ENCODE data around the gene IMMT. TPM values are rescaled to one million over a fixed set of nuclear protein-coding genes. Genes with fewer than 3 reads are reported as not detected.

The IMMT gene
- 20.0 and 50.3 TPM in 2 replicates for total RNA-seq (ENCODE audit: low replicate concordance)

DNA sequence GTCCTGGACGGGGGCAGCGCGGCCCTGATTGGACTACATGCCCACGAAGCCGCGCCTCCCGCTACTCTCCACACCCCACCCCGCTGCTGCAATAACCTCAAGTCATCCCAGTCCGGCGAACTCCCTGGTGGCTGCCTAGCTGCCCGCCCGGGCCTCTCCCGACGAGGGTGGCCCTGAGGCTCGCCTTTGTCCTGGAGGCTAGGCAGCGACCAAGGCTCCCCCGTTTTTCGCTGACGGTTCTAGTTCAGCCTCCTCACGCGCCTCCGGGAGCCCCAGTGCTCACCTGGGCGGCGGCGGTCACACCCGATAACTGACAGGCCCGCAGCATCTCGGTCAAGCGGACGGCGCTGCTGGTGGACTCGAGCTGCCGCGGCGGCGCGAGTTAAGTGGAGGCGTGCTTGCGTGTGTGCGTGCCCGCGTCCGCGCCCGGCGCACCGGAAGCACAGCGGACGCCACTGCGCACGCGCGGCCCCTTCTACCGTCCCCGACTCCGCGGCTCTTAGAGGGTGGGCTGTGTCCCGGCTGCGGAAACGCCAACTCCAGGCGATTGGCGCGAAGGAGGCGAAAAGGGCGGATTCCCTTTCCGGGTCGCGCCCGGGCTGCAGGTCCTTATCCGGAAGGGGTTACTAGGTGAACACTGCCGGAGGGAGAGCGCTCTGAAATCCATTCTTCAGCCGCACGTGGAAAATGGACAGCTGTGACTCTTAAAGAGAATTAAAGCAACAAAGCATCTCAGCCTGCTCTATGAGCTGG is at the start of gene IMMT:
IMMT (minus strand) TSS at position 408 of the 753 bp plus-strand sequence; CDS start at position 328, 80 bp downstream.

DNA sequence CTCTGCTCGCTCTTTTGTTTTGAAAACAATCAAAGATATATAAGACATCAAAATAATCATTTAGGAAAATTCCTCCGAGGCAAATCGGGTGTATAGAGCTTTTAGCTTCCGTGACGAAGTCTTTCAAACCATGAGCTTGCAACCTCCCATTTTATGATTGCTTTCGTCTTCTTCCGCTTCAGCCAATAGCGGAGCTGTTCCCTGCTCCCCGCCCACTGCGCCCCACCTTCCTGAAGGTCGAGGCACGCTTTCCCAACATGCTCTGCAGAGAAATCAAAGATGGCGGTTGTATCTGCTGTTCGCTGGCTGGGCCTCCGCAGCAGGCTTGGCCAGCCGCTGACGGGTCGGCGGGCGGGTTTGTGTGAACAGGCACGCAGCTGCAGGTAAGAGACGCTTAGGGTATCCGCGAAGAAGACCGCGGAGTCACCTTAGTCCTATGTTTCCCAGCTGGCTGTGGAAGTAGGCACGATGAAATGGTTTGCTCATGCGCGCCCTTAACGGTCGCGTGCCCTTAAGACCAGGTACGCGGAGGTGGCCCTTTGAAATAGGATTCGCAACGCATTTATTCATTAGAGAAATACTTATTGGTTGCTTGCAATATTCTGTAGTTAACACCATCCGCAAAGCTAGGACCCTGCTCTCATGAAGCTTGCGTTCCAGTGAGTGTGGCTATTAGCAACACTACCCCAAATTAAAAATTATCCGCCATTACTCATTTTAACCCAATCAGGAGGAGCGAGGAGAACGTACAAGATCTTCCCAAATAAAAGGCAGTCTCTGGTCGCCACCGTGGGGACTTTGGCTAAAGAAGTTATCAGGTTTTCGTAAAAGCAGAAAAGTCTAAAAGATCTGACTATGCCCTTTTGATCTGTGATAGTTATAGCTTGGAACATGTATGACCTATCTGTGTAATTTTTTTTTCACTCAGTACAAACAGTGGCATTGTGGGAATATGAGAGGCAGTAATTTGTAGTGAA is 89.0 kb downstream of the IMMT start, which contains the start of gene PTCD3:
PTCD3 (plus strand) TSS at position 267 of the 977 bp plus-strand sequence; CDS start at position 280, 13 bp downstream.

DNA sequence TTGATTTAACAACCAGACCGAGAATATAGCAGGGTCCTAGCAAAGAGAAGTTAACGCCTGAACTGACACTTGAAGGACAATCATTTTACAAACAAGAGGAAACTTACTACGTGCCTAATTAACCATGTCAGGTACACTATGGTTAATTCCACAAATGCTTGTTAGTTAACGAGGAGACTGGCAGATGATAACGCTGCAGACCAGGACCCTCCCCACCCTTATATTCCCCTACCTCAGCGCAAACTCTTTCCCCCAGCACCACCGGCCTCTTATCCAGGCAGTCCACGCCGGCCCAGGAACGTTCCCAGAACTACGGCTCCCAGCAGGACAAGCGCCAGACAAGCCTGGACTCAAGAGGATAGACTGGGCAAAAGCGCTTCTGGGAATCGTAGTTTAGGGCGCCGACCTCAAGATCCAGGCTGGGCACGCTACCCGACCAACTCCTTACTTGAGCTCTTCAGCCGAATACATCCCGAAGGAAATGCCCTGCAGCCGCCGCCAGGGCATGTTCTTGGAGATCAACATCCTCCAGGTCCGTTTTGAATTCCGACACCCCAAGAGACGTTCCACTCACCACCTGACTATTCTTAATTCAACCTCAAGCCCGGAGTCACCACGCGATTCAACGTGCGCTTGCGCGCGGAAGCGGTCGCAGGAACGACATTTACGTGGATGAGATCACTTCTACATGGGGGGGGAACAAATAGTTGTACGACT is 89.9 kb downstream of the IMMT start, which contains the start of gene POLR1A:
POLR1A (minus strand) TSS at position 635 of the 717 bp plus-strand sequence; CDS start at position 525, 110 bp downstream.

Other genes starting within 250 kb of the IMMT start
- 10.6 and 20.6 TPM in 2 replicates for gene POLR1A, start 89.6 kb downstream of the IMMT start, total RNA-seq (ENCODE audit: low replicate concordance)
- gene PTCD3, start 89.2 kb downstream of the IMMT start, total RNA-seq (ENCODE audit: low replicate concordance), result 65.5 and 121 TPM in 2 replicates
- gene MRPL35, start 4.0 kb upstream of the IMMT start, total RNA-seq (ENCODE audit: low replicate concordance), result 8.1 and 16.8 TPM in 2 replicates
- under 0.01 TPM in 1 of 2 replicates, not detected in the other for gene REEP1, start 142.2 kb upstream of the IMMT start, total RNA-seq (ENCODE audit: low replicate concordance)
- 23.2 and 24.2 TPM in 2 replicates for gene KDM3A, start 245.9 kb upstream of the IMMT start, total RNA-seq (ENCODE audit: low replicate concordance)

Data from smooth muscle cell of the coronary artery (primary cell).